ENCODE measurements around the gene ITGAD.

ITGAD gene

GRCh38 chr16:31361201-31362110 lies 31.7 kb upstream of the ITGAD start:
- Histone ChIP-seq H2AFZ (ENCODE audit: low read depth, low read length, severe bottlenecking) (no peak overlapping the region), H3K4me2 (ENCODE audit: low read depth, low read length, poor library complexity, severe bottlenecking) (no peak overlapping the region), H3K9me2 (replicated peaks; ENCODE audit: insufficient read depth, low read length) (no peaks in the 10 kb centered on the region), H3K79me2 (ENCODE audit: insufficient read depth, low read length) (no peaks in the 10 kb centered on the region), H3K9ac (ENCODE audit: low read length) (no peak overlapping the region), H3K36me3 (ENCODE audit: low read length) (no peaks in the 10 kb centered on the region), H4K20me1 (ENCODE audit: low read depth, low read length) (no peaks in the 10 kb centered on the region), H3K4me3 (ENCODE audit: insufficient read depth, low read length, poor library complexity, severe bottlenecking) (no peak overlapping the region), H3F3A (ENCODE audit: insufficient read depth) (no peaks in the 10 kb centered on the region), H3K9me3 (ENCODE audit: insufficient read depth, low read length) (no peaks in the 10 kb centered on the region), H3K27me3 (ENCODE audit: low read length) (no peaks in the 10 kb centered on the region), H3K27ac (ENCODE audit: low read depth, low read length) (no peak overlapping the region)
- no peak for TF ChIP-seq CTCF (IDR thresholded peaks at IDR 0.05; ENCODE audit: insufficient read depth, low read length, poor library complexity, severe bottlenecking)
- no peak for TF ChIP-seq EZH2phosphoT487 (conservative IDR thresholded peaks at IDR 0.05; ENCODE audit: low read length)

GRCh38 chr16:31362476-31363405 lies 30.4 kb upstream of the ITGAD start:
- no peaks in the 10 kb centered on the region for H3K27me3 ChIP-seq (ENCODE audit: low read length)
- no peak overlapping the region for H3K4me3 ChIP-seq (ENCODE audit: insufficient read depth, low read length, poor library complexity, severe bottlenecking)
- no peaks in the 10 kb centered on the region for H3K79me2 ChIP-seq (ENCODE audit: insufficient read depth, low read length)
- no peaks in the 10 kb centered on the region for H3K9me3 ChIP-seq (ENCODE audit: insufficient read depth, low read length)
- no peak overlapping the region for H3K27ac ChIP-seq (ENCODE audit: low read depth, low read length)
- no peak for TF ChIP-seq EZH2phosphoT487 (conservative IDR thresholded peaks at IDR 0.05; ENCODE audit: low read length)
- H3K4me2 ChIP-seq (ENCODE audit: low read depth, low read length, poor library complexity, severe bottlenecking): no peak overlapping the region
- no peaks in the 10 kb centered on the region for H3K36me3 ChIP-seq (ENCODE audit: low read length)
- H4K20me1 ChIP-seq (ENCODE audit: low read depth, low read length): no peaks in the 10 kb centered on the region
- no peaks in the 10 kb centered on the region for H3K9me2 ChIP-seq (replicated peaks; ENCODE audit: insufficient read depth, low read length)
- H2AFZ ChIP-seq (ENCODE audit: low read depth, low read length, severe bottlenecking): no peak overlapping the region
- no peaks in the 10 kb centered on the region for H3F3A ChIP-seq (ENCODE audit: insufficient read depth)
- no peak overlapping the region for H3K9ac ChIP-seq (ENCODE audit: low read length)

- no peak for TF ChIP-seq CTCF (IDR thresholded peaks at IDR 0.05; ENCODE audit: insufficient read depth, low read length, poor library complexity, severe bottlenecking)
- TF ChIP-seq EZH2phosphoT487 (conservative IDR thresholded peaks at IDR 0.05; ENCODE audit: low read length): no peak
- H3K9me3 ChIP-seq (ENCODE audit: insufficient read depth, low read length): no peaks in the 10 kb centered on the region
- no peaks in the 10 kb centered on the region for H3K36me3 ChIP-seq (ENCODE audit: low read length)
- no peaks in the 10 kb centered on the region for H3K27me3 ChIP-seq (ENCODE audit: low read length)
- no peaks in the 10 kb centered on the region for H3K9me2 ChIP-seq (replicated peaks; ENCODE audit: insufficient read depth, low read length)
- no peaks in the 10 kb centered on the region for H3K79me2 ChIP-seq (ENCODE audit: insufficient read depth, low read length)
- H3K27ac ChIP-seq (ENCODE audit: low read depth, low read length): no peak overlapping the region
- H3K4me3 ChIP-seq (ENCODE audit: insufficient read depth, low read length, poor library complexity, severe bottlenecking): no peak overlapping the region
- H2AFZ ChIP-seq (ENCODE audit: low read depth, low read length, severe bottlenecking): no peak overlapping the region
- H3K4me2 ChIP-seq (ENCODE audit: low read depth, low read length, poor library complexity, severe bottlenecking): no peak overlapping the region
- no peak overlapping the region for H3K9ac ChIP-seq (ENCODE audit: low read length)
- H3F3A ChIP-seq (ENCODE audit: insufficient read depth): no peaks in the 10 kb centered on the region
- H4K20me1 ChIP-seq (ENCODE audit: low read depth, low read length): no peaks in the 10 kb centered on the region
Observed at GRCh38 chr16:31363721-31364120, 29.4 kb upstream of the ITGAD start.
